GM18519 (cell line): ENCODE data around the gene DDX23.

ENCODE experiments used
- ATAC-seq: cut with Tn5 transposase; IDR thresholded peaks from one replicate; pipeline ENCODE4 v1.9.1; 2021; ENCODE audit warnings: mild to moderate bottlenecking, moderate library complexity; ENCODE audit not compliant: unreplicated experiment, low FRiP score

DDX23 gene

DNA sequence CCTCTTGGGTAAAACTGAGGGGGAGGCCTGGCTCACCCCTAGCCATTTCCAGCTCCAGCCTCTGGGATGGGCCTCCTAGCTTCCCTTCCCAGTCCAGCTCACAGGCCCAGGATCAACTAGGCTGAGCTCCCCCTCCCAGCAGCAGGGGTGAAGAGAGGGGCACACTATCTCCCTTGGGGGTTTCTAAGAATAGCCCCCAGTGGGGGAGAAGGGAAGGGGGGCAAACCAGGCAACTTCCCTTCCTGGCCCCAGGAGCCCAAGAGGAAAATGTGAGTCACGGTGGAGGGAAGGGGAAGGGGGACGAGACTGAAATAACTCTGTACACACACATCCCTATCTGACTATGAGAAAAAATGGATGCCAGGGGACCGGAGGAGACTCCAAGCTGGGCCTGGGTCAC, 72.1 kb downstream of the DDX23 start:
- ATAC-seq = no peak
